Suprapubic skin (tissue), 4 donors: ENCODE results near the gene PCDHGA7.
"Not testable (repeated sequence)": the region's sequence is repeated elsewhere in the genome, so short reads cannot be mapped to it uniquely, and the experiment has no call there.

Experiments
- CTCF ChIP-seq, 2 donors: fragments of 200-600 bp in 1 of 2; fragments of 450-650 bp in 1 of 2; sonication (generic) in 1 of 2; IDR thresholded peaks; one replicate each; pipeline ENCODE4 v1.5.1; 2016 to 2019; ENCODE audit warnings: antibody characterized with exemption in 2 of 2, mild to moderate bottlenecking in 1 of 2, moderate library complexity in 1 of 2
- POLR2A ChIP-seq, 2 donors: fragments of 450-650 bp; IDR thresholded peaks; one replicate each; pipeline ENCODE4 v1.6.1; 2017; ENCODE audit warnings: antibody characterized with exemption in 2 of 2, mild to moderate bottlenecking in 2 of 2, moderate library complexity in 2 of 2
- POLR2AphosphoS5 ChIP-seq, 3 donors: sonication (generic); formaldehyde crosslinking; IDR thresholded peaks; one replicate each; pipeline ENCODE4 v1.6.1; 2017; ENCODE audit warnings: antibody characterized with exemption in 3 of 3

- TF ChIP-seq CTCF, POLR2A, POLR2AphosphoS5 (IDR thresholded peaks at IDR 0.05): not testable (repeated sequence)
Measured at GRCh38 chr5:141432308-141432707, 49.8 kb downstream of the PCDHGA7 start.
